Activated T-helper 1 cell treated with anti-CD3 and anti-CD28 coated beads, Interleukin-12 subunit alpha, Interleukin-12 subunit beta, Interleukin-2, Interleukin-4 antibody, amounts not matched to agents 30 ng/mL and 10 ng/mL and 1 ng/mL, durations not matched to agents 14 hours and 24 hours and 36 hours (primary cell): ENCODE measurements around the gene LRRC42. TPM values are rescaled to one million over a fixed set of nuclear protein-coding genes. Genes with fewer than 3 reads are reported as not detected.
"Not testable (repeated sequence)": the region's sequence is repeated elsewhere in the genome, so short reads cannot be mapped to it uniquely, and the experiment has no call there.

Experiments used
- DNase-seq: peaks from one replicate; pipeline ENCODE4 v3.0.0; 2021; ENCODE audit warnings: low spot score
- H3K27ac Mint-ChIP-seq: one replicate; pipeline ENCODE4 v1.8.0; 2021; ENCODE audit warnings: mild to moderate bottlenecking, mixed read lengths
- H3K27me3 Mint-ChIP-seq: one replicate; pipeline ENCODE4 v1.8.0; 2022; ENCODE audit warnings: mild to moderate bottlenecking, moderate library complexity, mixed read lengths; ENCODE audit not compliant: insufficient read depth
- H3K36me3 Mint-ChIP-seq: one replicate; pipeline ENCODE4 v1.8.0; 2021; ENCODE audit warnings: low read depth, mixed read lengths
- H3K4me1 Mint-ChIP-seq: one replicate; pipeline ENCODE4 v1.8.0; 2021; ENCODE audit warnings: low read depth, mixed read lengths
- H3K4me3 Mint-ChIP-seq: one replicate; pipeline ENCODE4 v1.8.0; 2021; ENCODE audit warnings: mild to moderate bottlenecking, moderate library complexity, mixed read lengths
- H3K9me3 Mint-ChIP-seq: one replicate; pipeline ENCODE4 v1.8.0; 2021; ENCODE audit warnings: mixed read lengths
- intact Hi-C: fragments of 100-400 bp; cut with micrococcal nuclease; formaldehyde crosslinking; loops from one replicate; pipeline ENCODE4 v1.15.1; 2024
- total RNA-seq: library from RNA; stranded (reverse); gene quantifications from 2 replicates; pipeline ENCODE4 v1.2.3, GENCODE V29; 2022

Gene LRRC42
- total RNA-seq, 1 donor from 2014 or later = 32.8 TPM

GRCh38 chr1:53963460-53963859 lies 17.3 kb downstream of the LRRC42 start:
- Mint-ChIP-seq H3K27me3 (no peaks in the 10 kb centered on the region), H3K9me3 (no peaks in the 10 kb centered on the region), H3K27ac (no peak overlapping the region), H3K36me3 (peaks cover 38% of the 10 kb centered on the region), H3K4me3 (no peak overlapping the region), H3K4me1 (no peaks in the 10 kb centered on the region)
- intact Hi-C loops = no loop called here
- no peak for DNase-seq

GRCh38 chr1:53964109-53964508 lies 18.0 kb downstream of the LRRC42 start:
- Mint-ChIP-seq H3K4me1 (no peaks in the 10 kb centered on the region), H3K9me3 (no peaks in the 10 kb centered on the region), H3K4me3 (no peak overlapping the region), H3K27me3 (no peaks in the 10 kb centered on the region), H3K36me3 (peaks cover 40% of the 10 kb centered on the region), H3K27ac (no peak overlapping the region)
- DNase-seq = no peak
- intact Hi-C loops = no loop called here

GRCh38 chr1:53966794-53967193 lies 20.6 kb downstream of the LRRC42 start:
- Mint-ChIP-seq H3K4me1 (peaks cover 2% of the 10 kb centered on the region), H3K27ac (no peak overlapping the region), H3K9me3 (no peaks in the 10 kb centered on the region), H3K4me3 (no peak overlapping the region), H3K36me3 (peaks cover 40% of the 10 kb centered on the region), H3K27me3 (no peaks in the 10 kb centered on the region)
- DNase-seq = no peak
- intact Hi-C loops = no loop called here

GRCh38 chr1:53967409-53968124 lies 21.4 kb downstream of the LRRC42 start:
- H3K36me3 Mint-ChIP-seq = peaks cover 38% of the 10 kb centered on the region
- H3K27ac Mint-ChIP-seq = no peak overlapping the region
- peaks cover 4% of the 10 kb centered on the region for H3K4me1 Mint-ChIP-seq
- no peak overlapping the region for H3K4me3 Mint-ChIP-seq
- no peaks in the 10 kb centered on the region for H3K27me3 Mint-ChIP-seq
- no peaks in the 10 kb centered on the region for H3K9me3 Mint-ChIP-seq
- DNase-seq = no peak
- intact Hi-C loops = no loop called here

- Mint-ChIP-seq H3K9me3 (no peaks in the 10 kb centered on the region), H3K4me1 (peaks cover 4% of the 10 kb centered on the region), H3K36me3 (peaks cover 43% of the 10 kb centered on the region), H3K27ac (no peak overlapping the region), H3K27me3 (no peaks in the 10 kb centered on the region), H3K4me3 (no peak overlapping the region)
- intact Hi-C loops = no loop called here
- no peak for DNase-seq
These were observed 22.0 kb downstream of the LRRC42 start for GRCh38 chr1:53968125-53968513.

- H3K4me3 Mint-ChIP-seq, H3K27ac Mint-ChIP-seq, H3K9me3 Mint-ChIP-seq, intact Hi-C loops, DNase-seq, H3K27me3 Mint-ChIP-seq, H3K4me1 Mint-ChIP-seq: not testable (repeated sequence)
- peaks cover 39% of the 10 kb centered on the region for H3K36me3 Mint-ChIP-seq
These were observed 23.2 kb downstream of the LRRC42 start for GRCh38 chr1:53969323-53969722.

GRCh38 chr1:53971718-53972117 lies 25.6 kb downstream of the LRRC42 start:
- Mint-ChIP-seq H3K36me3 (peaks cover 30% of the 10 kb centered on the region), H3K4me1 (peaks cover 4% of the 10 kb centered on the region), H3K27me3 (no peaks in the 10 kb centered on the region), H3K27ac (no peak overlapping the region), H3K9me3 (no peaks in the 10 kb centered on the region), H3K4me3 (no peak overlapping the region)
- intact Hi-C loops = no loop called here
- DNase-seq = no peak

GRCh38 chr1:53975861-53976260 lies 29.7 kb downstream of the LRRC42 start:
- H3K4me3 Mint-ChIP-seq = no peak overlapping the region
- no peak overlapping the region for H3K27ac Mint-ChIP-seq
- intact Hi-C loops = no loop called here
- no peak for DNase-seq
- peaks cover 9% of the 10 kb centered on the region for H3K36me3 Mint-ChIP-seq
- H3K27me3 Mint-ChIP-seq = no peaks in the 10 kb centered on the region
- peaks cover 4% of the 10 kb centered on the region for H3K4me1 Mint-ChIP-seq
- H3K9me3 Mint-ChIP-seq = no peaks in the 10 kb centered on the region

GRCh38 chr1:53979712-53980450 lies 33.7 kb downstream of the LRRC42 start:
- H3K4me3 Mint-ChIP-seq = no peak overlapping the region
- H3K9me3 Mint-ChIP-seq = no peaks in the 10 kb centered on the region
- no peaks in the 10 kb centered on the region for H3K27me3 Mint-ChIP-seq
- no peak overlapping the region for H3K27ac Mint-ChIP-seq
- H3K36me3 Mint-ChIP-seq = no peaks in the 10 kb centered on the region
- no peak for DNase-seq
- intact Hi-C loops = no loop called here
- H3K4me1 Mint-ChIP-seq = no peaks in the 10 kb centered on the region

- DNase-seq = no peak
- no peak overlapping the region for H3K27ac Mint-ChIP-seq
- no peaks in the 10 kb centered on the region for H3K9me3 Mint-ChIP-seq
- H3K36me3 Mint-ChIP-seq = no peaks in the 10 kb centered on the region
- intact Hi-C loops = no loop called here
- H3K4me1 Mint-ChIP-seq = no peaks in the 10 kb centered on the region
- no peak overlapping the region for H3K4me3 Mint-ChIP-seq
- no peaks in the 10 kb centered on the region for H3K27me3 Mint-ChIP-seq
These were observed 35.1 kb downstream of the LRRC42 start for GRCh38 chr1:53981220-53981619.

GRCh38 chr1:53982034-53982762 lies 36.0 kb downstream of the LRRC42 start:
- no peak overlapping the region for H3K4me3 Mint-ChIP-seq

GRCh38 chr1:53982763-53983104 lies 36.6 kb downstream of the LRRC42 start:
- H3K36me3 Mint-ChIP-seq = no peaks in the 10 kb centered on the region
- intact Hi-C loops = no loop called here
- H3K4me1 Mint-ChIP-seq = peaks cover 1% of the 10 kb centered on the region
- no peak for DNase-seq
- no peak overlapping the region for H3K4me3 Mint-ChIP-seq
- no peaks in the 10 kb centered on the region for H3K9me3 Mint-ChIP-seq
- H3K27me3 Mint-ChIP-seq = no peaks in the 10 kb centered on the region
- H3K27ac Mint-ChIP-seq = no peak overlapping the region

More at GRCh38 chr1:53982034-53982762, 36.0 kb downstream of the LRRC42 start:
- intact Hi-C loops = no loop called here
- H3K27ac Mint-ChIP-seq = no peak overlapping the region
- no peaks in the 10 kb centered on the region for H3K4me1 Mint-ChIP-seq
- no peaks in the 10 kb centered on the region for H3K36me3 Mint-ChIP-seq
- H3K27me3 Mint-ChIP-seq = no peaks in the 10 kb centered on the region
- no peaks in the 10 kb centered on the region for H3K9me3 Mint-ChIP-seq
- no peak for DNase-seq

- H3K27ac Mint-ChIP-seq = no peak overlapping the region
- intact Hi-C loops = no loop called here
- H3K4me1 Mint-ChIP-seq = peaks cover 7% of the 10 kb centered on the region
- no peak overlapping the region for H3K4me3 Mint-ChIP-seq
- DNase-seq = no peak
- H3K27me3 Mint-ChIP-seq = no peaks in the 10 kb centered on the region
- no peaks in the 10 kb centered on the region for H3K9me3 Mint-ChIP-seq
- H3K36me3 Mint-ChIP-seq = no peaks in the 10 kb centered on the region
These were observed 38.6 kb downstream of the LRRC42 start for GRCh38 chr1:53984726-53985125.
